HL-60/S4 (cell line): ENCODE results near the gene OR1J2.
"Not testable (repeated sequence)": the region's sequence is repeated elsewhere in the genome, so short reads cannot be mapped to it uniquely, and the experiment has no call there.

ENCODE experiments used
- in situ Hi-C: fragments of 300-500 bp; cut with MboI; formaldehyde crosslinking; loops from 2 replicates; pipeline ENCODE4 v1.14.3; 2022; ENCODE audit warnings: low sequenced_read_pairs

Gene OR1J2

GRCh38 chr9:122510502-122510901 lies at the start of gene OR1J2:
Gene OR1J2 (plus strand): TSS chr9:122510802. CDS start chr9:122510802, 0 bp downstream.
- in situ Hi-C loops = no loop called here

- in situ Hi-C loops = loop anchor here (10.0 kb wide), 2 partner anchors 341 to 891 kb away; partner anchors contain the start of genes CRB2 and OR1K1
Measured at GRCh38 chr9:122463828-122464632, 46.6 kb upstream of the OR1J2 start.

- in situ Hi-C loops = loop anchor here (10.0 kb wide), 2 partner anchors 340 to 890 kb away; partner anchors contain the start of genes CRB2 and OR1K1
Measured at GRCh38 chr9:122464633-122465567, 45.7 kb upstream of the OR1J2 start.

GRCh38 chr9:122466456-122466855 lies 44.1 kb upstream of the OR1J2 start:
- in situ Hi-C loops = loop anchor here (10.0 kb wide), 2 partner anchors 338 to 888 kb away; partner anchors contain the start of genes CRB2 and OR1K1

GRCh38 chr9:122468735-122469134 lies 41.9 kb upstream of the OR1J2 start:
- in situ Hi-C loops = loop anchor here (10.0 kb wide), 2 partner anchors 336 to 886 kb away; partner anchors contain the start of genes CRB2 and OR1K1

- in situ Hi-C loops = no loop called here
Measured at GRCh38 chr9:122474561-122474960, 36.0 kb upstream of the OR1J2 start.

- in situ Hi-C loops = no loop called here
Measured at GRCh38 chr9:122475717-122476116, 34.9 kb upstream of the OR1J2 start.

- in situ Hi-C loops = no loop called here
Measured at GRCh38 chr9:122477346-122477745, 33.3 kb upstream of the OR1J2 start.

GRCh38 chr9:122477826-122478225 lies 32.8 kb upstream of the OR1J2 start, which contains the start of gene OR1J1:
Gene OR1J1 (minus strand): TSS chr9:122477926. CDS start chr9:122477926, 0 bp downstream.
- in situ Hi-C loops = no loop called here

- in situ Hi-C loops = no loop called here
Measured at GRCh38 chr9:122479062-122479461, 31.5 kb upstream of the OR1J2 start.

- in situ Hi-C loops = no loop called here
Measured at GRCh38 chr9:122498883-122499288, 11.7 kb upstream of the OR1J2 start.

GRCh38 chr9:122506964-122507363 lies 3.6 kb upstream of the OR1J2 start:
- in situ Hi-C loops = no loop called here

GRCh38 chr9:122518226-122518625 lies 7.6 kb downstream of the OR1J2 start:
- in situ Hi-C loops = no loop called here

GRCh38 chr9:122518841-122519240 lies 8.2 kb downstream of the OR1J2 start, which contains the start of gene OR1J4:
Gene OR1J4 (plus strand): TSS chr9:122519141. CDS start chr9:122519141, 0 bp downstream.
- in situ Hi-C loops = no loop called here

GRCh38 chr9:122519376-122519775 lies 8.8 kb downstream of the OR1J2 start:
- in situ Hi-C loops = no loop called here

- in situ Hi-C loops = no loop called here
Measured at GRCh38 chr9:122526602-122527001, 16.0 kb downstream of the OR1J2 start.

GRCh38 chr9:122527193-122527592 lies 16.6 kb downstream of the OR1J2 start, which contains the start of gene OR1N1:
Gene OR1N1 (minus strand): TSS chr9:122527293. CDS start chr9:122527293, 0 bp downstream.
- in situ Hi-C loops = no loop called here

- in situ Hi-C loops = not testable (repeated sequence)
Measured at GRCh38 chr9:122531157-122531556, 20.6 kb downstream of the OR1J2 start.

GRCh38 chr9:122536134-122536533 lies 25.5 kb downstream of the OR1J2 start:
- in situ Hi-C loops = no loop called here

GRCh38 chr9:122537066-122537465 lies 26.5 kb downstream of the OR1J2 start:
- in situ Hi-C loops = not testable (repeated sequence)

- in situ Hi-C loops = no loop called here
Measured at GRCh38 chr9:122538757-122539156, 28.2 kb downstream of the OR1J2 start.
